ENCODE measurements around the gene COL13A1.

The COL13A1 gene

GRCh38 chr10:69815104-69815503 is 13.4 kb downstream of the COL13A1 start:
- no peak for TF ChIP-seq ARNT (IDR thresholded peaks at IDR 0.05)
- no peak for TF ChIP-seq LEF1 (IDR thresholded peaks at IDR 0.05; ENCODE audit: borderline replicate concordance)
- TF ChIP-seq ELF4 (IDR thresholded peaks at IDR 0.05) = no peak
- TF ChIP-seq SUZ12 (IDR thresholded peaks at IDR 0.05) = no peak
- TF ChIP-seq FOXA1 (IDR thresholded peaks at IDR 0.05) = no peak
- TF ChIP-seq PKNOX1 (IDR thresholded peaks at IDR 0.05) = no peak
- TF ChIP-seq HDGF (IDR thresholded peaks at IDR 0.05; ENCODE audit: borderline replicate concordance) = no peak
- TF ChIP-seq CTBP1 (IDR thresholded peaks at IDR 0.05; ENCODE audit: borderline replicate concordance) = no peak
- TF ChIP-seq SP1 (IDR thresholded peaks at IDR 0.05) = no peak
- no peak for TF ChIP-seq ZNF384 (IDR thresholded peaks at IDR 0.05)
- no peak for TF ChIP-seq FOXM1 (IDR thresholded peaks at IDR 0.05; ENCODE audit: borderline replicate concordance)
- no peak for TF ChIP-seq L3MBTL2 (conservative IDR thresholded peaks at IDR 0.05)
- TF ChIP-seq TARDBP (IDR thresholded peaks at IDR 0.05) = no peak
- ChIA-PET POLR2A (no interaction called here), CTCF (interaction anchor here (1.0 kb wide), 1 partner anchor 12 kb away, joined by 3 read pairs; no protein-coding TSS in a partner anchor)
- DNase-seq (ENCODE audit: extremely low spot score) = no peak

- DNase-seq (ENCODE audit: extremely low spot score) = no peak
- CTCF ChIA-PET = interaction anchor here (0.6 kb wide), 1 partner anchor 11 kb away, joined by 3 read pairs; no protein-coding TSS in a partner anchor
- POLR2A ChIA-PET = no interaction called here
- no peak for TF ChIP-seq ELF4 (IDR thresholded peaks at IDR 0.05)
- TF ChIP-seq L3MBTL2 (conservative IDR thresholded peaks at IDR 0.05) = no peak
- TF ChIP-seq FOXK2 (IDR thresholded peaks at IDR 0.05) = no peak
- no peak for TF ChIP-seq ARNT (IDR thresholded peaks at IDR 0.05)
- TF ChIP-seq HDGF (IDR thresholded peaks at IDR 0.05; ENCODE audit: borderline replicate concordance) = no peak
- no peak for TF ChIP-seq BHLHE40 (IDR thresholded peaks at IDR 0.05; ENCODE audit: borderline replicate concordance)
- no peak for TF ChIP-seq PKNOX1 (IDR thresholded peaks at IDR 0.05)
- no peak for TF ChIP-seq TARDBP (IDR thresholded peaks at IDR 0.05)
- no peak for TF ChIP-seq FOXA1 (IDR thresholded peaks at IDR 0.05)
- no peak for TF ChIP-seq SUZ12 (IDR thresholded peaks at IDR 0.05)
- TF ChIP-seq ZNF384 (IDR thresholded peaks at IDR 0.05) = no peak
- TF ChIP-seq FOXM1 (IDR thresholded peaks at IDR 0.05; ENCODE audit: borderline replicate concordance) = no peak
- TF ChIP-seq NFRKB (IDR thresholded peaks at IDR 0.05) = no peak
- no peak for TF ChIP-seq CTBP1 (IDR thresholded peaks at IDR 0.05; ENCODE audit: borderline replicate concordance)
- no peak for TF ChIP-seq SP1 (IDR thresholded peaks at IDR 0.05)
- TF ChIP-seq LEF1 (IDR thresholded peaks at IDR 0.05; ENCODE audit: borderline replicate concordance) = no peak
Observed at GRCh38 chr10:69816521-69816920, 14.8 kb downstream of the COL13A1 start.

GRCh38 chr10:69817078-69817581 is 15.4 kb downstream of the COL13A1 start:
- TF ChIP-seq L3MBTL2 (conservative IDR thresholded peaks at IDR 0.05) (no peak), HDGF (IDR thresholded peaks at IDR 0.05; ENCODE audit: borderline replicate concordance) (no peak), ARNT (IDR thresholded peaks at IDR 0.05) (no peak), CTBP1 (IDR thresholded peaks at IDR 0.05; ENCODE audit: borderline replicate concordance) (no peak), PKNOX1 (IDR thresholded peaks at IDR 0.05) (no peak), ZNF384 (IDR thresholded peaks at IDR 0.05) (no peak), NFRKB (IDR thresholded peaks at IDR 0.05) (no peak), LEF1 (IDR thresholded peaks at IDR 0.05; ENCODE audit: borderline replicate concordance) (no peak), BHLHE40 (IDR thresholded peaks at IDR 0.05; ENCODE audit: borderline replicate concordance) (no peak), ELF4 (IDR thresholded peaks at IDR 0.05) (no peak)
- CTCF ChIA-PET = no interaction called here
- POLR2A ChIA-PET = no interaction called here
- DNase-seq (ENCODE audit: extremely low spot score) = no peak

GRCh38 chr10:69818676-69819239 is 17.1 kb downstream of the COL13A1 start:
- POLR2A ChIA-PET = interaction anchor here (0.7 kb wide), 1 partner anchor 327 kb away, joined by 3 read pairs; no protein-coding TSS in a partner anchor
- TF ChIP-seq BHLHE40 (IDR thresholded peaks at IDR 0.05; ENCODE audit: borderline replicate concordance) (no peak), L3MBTL2 (conservative IDR thresholded peaks at IDR 0.05) (no peak), FOXK2 (IDR thresholded peaks at IDR 0.05) (no peak), CTBP1 (IDR thresholded peaks at IDR 0.05; ENCODE audit: borderline replicate concordance) (no peak), PKNOX1 (IDR thresholded peaks at IDR 0.05) (no peak), NFRKB (IDR thresholded peaks at IDR 0.05) (no peak), SUZ12 (IDR thresholded peaks at IDR 0.05) (no peak), ZNF384 (IDR thresholded peaks at IDR 0.05) (no peak)
- CTCF ChIA-PET = interaction anchor here (0.9 kb wide), 1 partner anchor 17 kb away, joined by 3 read pairs; no protein-coding TSS in a partner anchor
- DNase-seq (ENCODE audit: extremely low spot score) = no peak

GRCh38 chr10:69819716-69820506 is 18.2 kb downstream of the COL13A1 start:
- no peak for DNase-seq (ENCODE audit: extremely low spot score)
- CTCF ChIA-PET = no interaction called here
- TF ChIP-seq HDGF (IDR thresholded peaks at IDR 0.05; ENCODE audit: borderline replicate concordance) (no peak), LEF1 (IDR thresholded peaks at IDR 0.05; ENCODE audit: borderline replicate concordance) (no peak), FOXM1 (IDR thresholded peaks at IDR 0.05; ENCODE audit: borderline replicate concordance) (no peak), SP1 (IDR thresholded peaks at IDR 0.05) (no peak), BHLHE40 (IDR thresholded peaks at IDR 0.05; ENCODE audit: borderline replicate concordance) (no peak), ZNF384 (IDR thresholded peaks at IDR 0.05) (no peak), L3MBTL2 (conservative IDR thresholded peaks at IDR 0.05) (no peak), FOXK2 (IDR thresholded peaks at IDR 0.05) (no peak), CTBP1 (IDR thresholded peaks at IDR 0.05; ENCODE audit: borderline replicate concordance) (no peak), PKNOX1 (IDR thresholded peaks at IDR 0.05) (no peak)
- POLR2A ChIA-PET = no interaction called here

All from HEK293T (cell line).